Measurements from ENCODE around the gene FMN2. TPM values are rescaled to one million over a fixed set of nuclear protein-coding genes. Genes with fewer than 3 reads are reported as not detected.

FMN2 gene
- total RNA-seq, 1 donor from 2014 or later = not detected

DNA sequence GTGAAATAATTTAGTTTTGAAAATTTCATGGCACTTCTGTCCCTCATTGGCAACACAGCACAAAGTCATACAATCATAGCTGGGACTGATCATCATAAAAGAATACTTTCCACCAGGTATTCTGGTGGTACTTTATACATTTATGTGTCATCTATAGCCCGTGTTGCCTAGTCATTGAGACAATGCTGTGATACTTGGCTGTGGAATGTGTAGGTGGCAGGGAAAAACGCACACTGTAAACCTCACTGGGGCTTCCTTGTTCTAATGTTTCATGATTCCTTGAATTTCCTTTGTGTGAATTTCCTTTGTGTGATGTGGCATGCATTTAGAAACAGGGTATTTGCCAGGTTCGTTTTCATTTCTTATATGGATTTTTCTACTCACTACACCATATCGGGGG, 118.3 kb downstream of the FMN2 start:
- Mint-ChIP-seq H3K9me3 (no peaks in the 10 kb centered on the region), H3K4me1 (no peaks in the 10 kb centered on the region), H3K4me3 (no peak overlapping the region), H3K27ac (no peak overlapping the region), H3K27me3 (no peaks in the 10 kb centered on the region), H3K36me3 (ENCODE audit: low read depth) (no peaks in the 10 kb centered on the region)
- intact Hi-C loops (cut with micrococcal nuclease) = no loop called here
- TF ChIP-seq, protein P1, sequence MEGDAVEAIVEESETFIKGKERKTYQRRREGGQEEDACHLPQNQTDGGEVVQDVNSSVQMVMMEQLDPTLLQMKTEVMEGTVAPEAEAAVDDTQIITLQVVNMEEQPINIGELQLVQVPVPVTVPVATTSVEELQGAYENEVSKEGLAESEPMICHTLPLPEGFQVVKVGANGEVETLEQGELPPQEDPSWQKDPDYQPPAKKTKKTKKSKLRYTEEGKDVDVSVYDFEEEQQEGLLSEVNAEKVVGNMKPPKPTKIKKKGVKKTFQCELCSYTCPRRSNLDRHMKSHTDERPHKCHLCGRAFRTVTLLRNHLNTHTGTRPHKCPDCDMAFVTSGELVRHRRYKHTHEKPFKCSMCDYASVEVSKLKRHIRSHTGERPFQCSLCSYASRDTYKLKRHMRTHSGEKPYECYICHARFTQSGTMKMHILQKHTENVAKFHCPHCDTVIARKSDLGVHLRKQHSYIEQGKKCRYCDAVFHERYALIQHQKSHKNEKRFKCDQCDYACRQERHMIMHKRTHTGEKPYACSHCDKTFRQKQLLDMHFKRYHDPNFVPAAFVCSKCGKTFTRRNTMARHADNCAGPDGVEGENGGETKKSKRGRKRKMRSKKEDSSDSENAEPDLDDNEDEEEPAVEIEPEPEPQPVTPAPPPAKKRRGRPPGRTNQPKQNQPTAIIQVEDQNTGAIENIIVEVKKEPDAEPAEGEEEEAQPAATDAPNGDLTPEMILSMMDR (IDR thresholded peaks at IDR 0.05) = no peak
- CTCF ChIA-PET = no interaction called here
- DNase-seq (no peak), ATAC-seq (ENCODE audit: low read depth) (no peak)
- POLR2A ChIA-PET = no interaction called here

DNA sequence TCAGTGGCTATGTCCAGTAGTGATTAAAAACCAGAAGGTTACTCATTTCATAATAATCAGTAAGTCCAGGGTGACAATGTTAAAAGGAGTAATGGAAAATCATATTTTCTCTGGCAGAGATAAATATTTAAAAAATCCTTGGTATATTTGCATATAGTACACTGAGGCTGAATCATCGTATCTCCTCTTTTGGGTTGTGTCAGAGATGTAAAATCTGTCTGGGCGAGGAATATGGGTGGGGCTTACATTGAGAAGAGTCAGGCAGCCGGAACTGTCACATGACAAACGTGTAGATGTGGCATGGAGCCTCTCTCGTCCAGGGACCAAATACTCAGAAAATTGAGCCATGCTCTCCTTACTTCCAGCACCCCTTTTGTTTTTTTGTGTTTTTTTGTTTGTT, 120.9 kb downstream of the FMN2 start:
- ChIA-PET CTCF (no interaction called here), POLR2A (no interaction called here)
- Mint-ChIP-seq H3K27ac (no peak overlapping the region), H3K4me3 (no peak overlapping the region), H3K9me3 (no peaks in the 10 kb centered on the region), H3K36me3 (ENCODE audit: low read depth) (no peaks in the 10 kb centered on the region), H3K4me1 (no peaks in the 10 kb centered on the region), H3K27me3 (no peaks in the 10 kb centered on the region)
- intact Hi-C loops (cut with micrococcal nuclease) = no loop called here
- no peak for ATAC-seq (ENCODE audit: low read depth)
- DNase-seq = no peak
- TF ChIP-seq, protein P1 (IDR thresholded peaks at IDR 0.05) = no peak

DNA sequence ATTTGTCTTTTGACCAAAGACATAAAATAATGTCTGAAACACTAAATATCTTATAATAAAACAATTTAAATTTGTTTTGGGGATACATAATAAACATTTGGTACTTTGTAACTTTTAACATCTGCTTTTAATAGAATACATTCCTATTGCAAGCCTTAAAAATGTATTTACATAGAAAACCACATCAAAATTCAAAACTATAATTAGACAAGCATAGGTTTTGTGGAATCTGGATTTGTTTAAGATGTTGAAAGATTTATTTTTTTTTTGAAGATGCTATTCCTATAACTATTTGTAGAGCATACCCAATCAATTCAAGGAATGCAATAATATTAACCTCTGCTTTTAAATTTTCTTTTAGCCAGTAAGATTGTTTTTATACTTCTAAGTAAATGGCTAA, 125.7 kb downstream of the FMN2 start:
- Mint-ChIP-seq H3K27me3 (no peaks in the 10 kb centered on the region), H3K4me1 (no peaks in the 10 kb centered on the region), H3K9me3 (peaks cover 5% of the 10 kb centered on the region), H3K36me3 (ENCODE audit: low read depth) (no peaks in the 10 kb centered on the region), H3K27ac (no peak overlapping the region), H3K4me3 (no peak overlapping the region)
- ChIA-PET POLR2A (no interaction called here), CTCF (no interaction called here)
- ATAC-seq (ENCODE audit: low read depth) = no peak
- TF ChIP-seq, protein P1 (IDR thresholded peaks at IDR 0.05) = no peak
- intact Hi-C loops (cut with micrococcal nuclease) = no loop called here
- DNase-seq = no peak

DNA sequence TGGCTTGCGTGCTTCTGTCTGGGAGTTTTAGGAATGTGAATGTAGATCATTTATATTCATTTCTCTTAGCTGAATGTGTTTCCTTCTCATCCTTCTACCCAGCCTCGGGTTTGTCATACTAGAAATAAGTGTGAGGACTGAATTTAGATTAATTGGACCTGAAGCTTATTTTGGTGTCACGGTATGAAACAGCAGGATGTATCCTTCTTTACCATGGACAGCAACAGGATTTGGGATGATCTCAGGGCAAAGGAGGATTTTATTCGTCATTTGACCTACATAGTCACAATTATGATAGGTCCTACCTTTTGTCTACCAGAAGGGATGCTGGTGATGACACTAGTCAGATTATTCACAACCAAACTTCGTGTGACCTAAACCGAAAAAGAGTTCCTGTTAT, 127.4 kb downstream of the FMN2 start:
- DNase-seq = no peak
- intact Hi-C loops (cut with micrococcal nuclease) = no loop called here
- Mint-ChIP-seq H3K9me3 (peaks cover 15% of the 10 kb centered on the region), H3K4me3 (no peak overlapping the region), H3K4me1 (no peaks in the 10 kb centered on the region), H3K36me3 (ENCODE audit: low read depth) (no peaks in the 10 kb centered on the region), H3K27ac (no peak overlapping the region), H3K27me3 (no peaks in the 10 kb centered on the region)
- ATAC-seq (ENCODE audit: low read depth) = no peak
- ChIA-PET POLR2A (no interaction called here), CTCF (no interaction called here)
- TF ChIP-seq, protein P1 (IDR thresholded peaks at IDR 0.05) = no peak

DNA sequence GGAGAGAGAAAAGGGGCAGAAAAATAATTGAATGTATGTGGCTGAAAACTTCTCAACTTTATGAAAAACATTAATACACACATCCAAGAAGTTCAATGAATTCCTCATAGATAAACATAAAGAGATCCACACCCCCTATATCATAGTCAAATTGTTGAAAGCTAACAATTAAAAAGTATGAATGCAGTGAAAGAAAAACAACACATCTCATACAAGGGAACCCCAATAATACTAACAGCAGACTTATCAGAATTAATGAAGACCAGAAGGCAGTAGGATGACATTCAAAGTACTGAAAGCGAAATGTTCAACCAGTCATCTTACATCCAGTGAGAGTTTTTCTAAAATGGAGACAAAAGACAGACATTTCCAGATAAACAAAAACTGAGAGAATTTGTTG, 134.4 kb downstream of the FMN2 start:
- CTCF ChIA-PET = no interaction called here

More for the DNA sequence above, 134.4 kb downstream of the FMN2 start:
- TF ChIP-seq, protein P1 (IDR thresholded peaks at IDR 0.05) = no peak
- intact Hi-C loops (cut with micrococcal nuclease) = no loop called here
- Mint-ChIP-seq H3K9me3 (peaks cover 41% of the 10 kb centered on the region), H3K4me1 (no peaks in the 10 kb centered on the region), H3K27ac (no peak overlapping the region), H3K36me3 (ENCODE audit: low read depth) (no peaks in the 10 kb centered on the region), H3K4me3 (no peak overlapping the region), H3K27me3 (no peaks in the 10 kb centered on the region)
- DNase-seq = no peak
- POLR2A ChIA-PET = no interaction called here
- ATAC-seq (ENCODE audit: low read depth) = no peak
